ENCODE results near the gene DIP2C. TPM values are rescaled to one million over a fixed set of nuclear protein-coding genes. Genes with fewer than 3 reads are reported as not detected.
"Not testable (repeated sequence)": the region's sequence is repeated elsewhere in the genome, so short reads cannot be mapped to it uniquely, and the experiment has no call there.

Gene DIP2C
- total and polyA plus RNA-seq, 2 donors, result 21.0 to 24.3 TPM

DNA sequence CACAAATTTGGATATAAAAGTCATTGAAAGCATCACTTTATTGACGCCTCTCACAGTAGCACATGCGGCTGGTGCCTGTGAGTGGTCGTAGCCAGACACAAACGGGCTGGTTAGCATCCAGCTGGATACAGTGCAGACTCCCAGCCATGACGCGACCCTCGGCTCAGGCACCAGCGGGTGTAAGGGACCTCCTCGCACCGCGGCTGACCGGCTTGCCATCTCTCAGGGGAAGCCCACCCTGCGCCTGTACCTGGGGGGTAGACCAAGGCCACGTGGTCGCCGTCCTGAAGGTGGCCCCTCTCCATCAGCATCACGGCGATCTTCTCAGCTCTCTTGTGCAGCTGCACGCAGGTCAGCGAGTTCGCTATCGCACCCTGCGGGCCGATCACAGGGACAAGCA, 340.4 kb downstream of the DIP2C start:
- no peak for DNase-seq (ENCODE audit: extremely low spot score)
- H3K27ac ChIP-seq (ENCODE audit: low read depth), result no peak overlapping the region
- peaks cover 2% of the 10 kb centered on the region for H3K36me3 ChIP-seq (ENCODE audit: insufficient read depth)
- no peak overlapping the region for H3K4me3 ChIP-seq (ENCODE audit: low read depth, low read length)
- WGBS, result 96% methylated on average over 24 of the region's 24 CpGs
- no peaks in the 10 kb centered on the region for H3K4me1 ChIP-seq (ENCODE audit: insufficient read depth)

DNA sequence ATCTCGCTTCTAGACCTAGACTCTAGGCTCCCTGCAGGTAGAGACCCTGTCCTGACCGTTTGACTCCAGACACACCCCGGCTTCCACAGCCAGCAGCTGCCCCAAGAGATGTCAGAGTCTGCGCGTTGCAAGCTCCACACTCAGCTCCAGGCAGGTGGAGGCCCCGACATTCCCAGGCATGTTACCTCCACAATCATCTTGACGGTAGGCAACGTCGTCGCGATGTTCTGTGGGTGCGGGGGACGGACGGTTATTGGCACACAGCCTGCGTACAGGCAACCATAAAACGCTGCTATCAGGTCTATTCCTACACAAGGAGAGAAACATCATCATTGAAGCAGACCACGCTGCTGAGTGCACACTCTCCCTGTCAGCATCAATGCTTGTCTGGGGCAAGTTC, 341.0 kb downstream of the DIP2C start:
- H3K4me3 ChIP-seq (ENCODE audit: low read depth, low read length), result no peak overlapping the region
- no peak overlapping the region for H3K27ac ChIP-seq (ENCODE audit: low read depth)
- 95% methylated on average over 17 of the region's 17 CpGs for WGBS
- H3K36me3 ChIP-seq (ENCODE audit: insufficient read depth), result peaks cover 2% of the 10 kb centered on the region
- no peak for DNase-seq (ENCODE audit: extremely low spot score)
- no peaks in the 10 kb centered on the region for H3K4me1 ChIP-seq (ENCODE audit: insufficient read depth)

DNA sequence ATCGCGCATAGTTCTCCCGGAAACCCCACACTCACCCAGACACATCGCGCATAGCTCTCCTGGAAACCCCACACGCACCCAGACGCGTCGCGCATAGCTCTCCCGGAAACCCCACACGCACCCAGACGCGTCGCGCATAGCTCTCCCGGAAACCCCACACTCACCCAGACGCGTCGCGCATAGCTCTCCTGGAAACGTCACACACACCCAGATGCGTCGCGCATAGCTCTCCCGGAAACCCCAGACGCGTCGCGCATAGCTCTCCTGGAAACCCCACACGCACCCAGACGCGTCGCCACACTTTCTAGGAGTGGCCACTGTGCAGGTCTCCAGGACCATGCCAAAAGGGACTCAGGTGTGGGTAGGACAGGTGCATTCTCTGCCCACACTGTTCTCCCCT, 341.7 kb downstream of the DIP2C start:
- not testable (repeated sequence) for H3K36me3 ChIP-seq (ENCODE audit: insufficient read depth); DNase-seq (ENCODE audit: extremely low spot score); H3K4me1 ChIP-seq (ENCODE audit: insufficient read depth); H3K4me3 ChIP-seq (ENCODE audit: low read depth, low read length); H3K27ac ChIP-seq (ENCODE audit: low read depth)
- WGBS, result 96% methylated on average over 34 of the region's 34 CpGs

DNA sequence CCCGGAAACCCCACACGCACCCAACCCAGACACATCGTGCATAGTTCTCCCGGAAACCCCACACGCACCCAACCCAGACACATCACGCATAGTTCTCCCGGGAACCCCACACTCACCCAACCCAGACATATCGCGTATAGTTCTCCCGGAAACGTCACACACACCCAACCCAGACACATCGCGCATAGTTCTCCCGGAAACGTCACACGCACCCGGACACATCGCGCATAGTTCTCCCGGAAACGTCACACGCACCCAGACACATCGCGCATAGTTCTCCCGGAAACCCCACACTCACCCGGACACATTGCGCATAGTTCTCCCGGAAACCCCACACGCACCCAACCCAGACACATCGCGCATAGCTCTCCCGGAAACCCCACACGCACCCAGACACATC, 342.3 kb downstream of the DIP2C start:
- H3K4me3 ChIP-seq (ENCODE audit: low read depth, low read length); H3K36me3 ChIP-seq (ENCODE audit: insufficient read depth); DNase-seq (ENCODE audit: extremely low spot score); H3K27ac ChIP-seq (ENCODE audit: low read depth); H3K4me1 ChIP-seq (ENCODE audit: insufficient read depth): not testable (repeated sequence)
- 89% methylated on average over 33 of the region's 33 CpGs for WGBS

DNA sequence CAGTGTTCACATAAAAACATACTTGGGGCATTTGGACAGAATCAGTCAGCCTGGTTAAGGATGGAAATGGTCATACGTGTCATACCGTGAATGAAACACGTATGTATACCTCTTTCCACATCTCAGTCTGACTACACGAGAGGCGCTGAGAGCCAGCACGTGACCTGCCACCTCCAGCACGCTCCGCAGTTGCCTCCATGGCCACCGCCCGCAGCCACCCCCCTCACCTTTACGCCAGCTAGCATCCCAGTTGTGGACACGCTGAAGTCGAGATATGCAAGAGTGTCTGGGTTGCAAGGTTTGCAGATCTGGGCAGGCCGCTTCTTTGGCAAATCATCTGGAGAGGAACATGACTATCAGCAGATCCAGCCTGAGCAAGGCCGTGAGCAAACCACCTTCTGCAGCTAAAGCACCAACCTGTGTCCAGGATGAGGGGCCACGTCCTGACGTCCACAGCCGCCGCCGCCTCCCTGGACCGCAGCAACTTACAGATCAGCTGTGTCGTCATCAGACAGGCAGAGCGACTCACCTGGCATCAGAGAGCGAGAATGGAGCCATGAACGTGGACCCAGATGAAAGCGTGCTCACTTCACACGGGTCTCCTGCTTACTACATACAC, 344.8 kb downstream of the DIP2C start:
- Histone ChIP-seq H3K27ac (ENCODE audit: low read depth) (no peak overlapping the region), H3K36me3 (ENCODE audit: insufficient read depth) (no peaks in the 10 kb centered on the region), H3K4me1 (ENCODE audit: insufficient read depth) (no peaks in the 10 kb centered on the region), H3K4me3 (ENCODE audit: low read depth, low read length) (no peak overlapping the region)
- WGBS, result 93% methylated on average over 27 of the region's 27 CpGs
- DNase-seq (ENCODE audit: extremely low spot score), result no peak

DNA sequence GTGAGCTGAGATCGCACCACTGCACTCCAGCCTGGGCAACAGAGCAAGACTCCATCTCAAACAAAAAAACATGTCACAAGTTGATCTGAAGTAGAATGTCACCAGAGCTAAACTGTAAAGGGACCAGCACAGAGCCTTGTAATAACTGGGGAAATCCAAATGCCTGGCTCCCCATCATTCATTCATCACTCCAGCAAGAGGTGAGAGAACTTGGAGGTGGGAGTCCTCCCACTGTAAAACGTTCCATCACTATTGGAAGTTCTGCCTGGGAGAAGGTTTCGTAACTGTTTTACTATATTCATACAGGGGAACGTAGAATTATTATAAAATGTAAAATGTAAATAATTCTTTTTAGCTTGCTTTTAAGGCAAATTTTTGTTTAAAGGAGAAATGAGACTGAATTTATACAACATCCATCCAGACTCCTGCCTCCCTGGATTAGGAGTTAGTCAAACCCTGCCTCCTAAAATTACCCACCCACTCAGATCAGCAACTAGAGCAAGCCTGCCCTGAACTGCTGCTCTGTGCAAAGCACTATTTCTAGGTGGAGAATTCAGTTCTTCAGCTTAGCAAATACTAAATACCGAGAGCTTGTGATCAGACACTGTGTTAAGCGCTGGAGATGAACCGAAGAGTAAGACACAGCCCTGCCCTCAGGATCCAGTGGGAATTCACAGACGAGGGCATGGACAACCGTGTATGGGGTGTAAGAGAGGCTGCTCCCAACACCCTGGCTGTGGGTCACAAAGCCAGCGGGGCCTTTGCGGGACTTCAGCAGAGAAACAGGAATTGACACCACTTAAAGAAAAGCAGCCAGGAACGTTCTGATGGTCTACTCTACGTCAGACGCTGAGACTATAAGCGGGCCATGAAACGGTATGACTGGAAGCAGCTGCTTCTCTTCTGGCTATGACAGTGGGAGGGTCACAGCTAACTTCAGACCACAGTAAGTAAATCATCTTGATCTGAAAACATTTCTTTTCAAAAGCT, 345.9 kb downstream of the DIP2C start:
- DNase-seq (ENCODE audit: extremely low spot score), result no peak
- WGBS, result 70% methylated on average over 16 of the region's 16 CpGs

DNA sequence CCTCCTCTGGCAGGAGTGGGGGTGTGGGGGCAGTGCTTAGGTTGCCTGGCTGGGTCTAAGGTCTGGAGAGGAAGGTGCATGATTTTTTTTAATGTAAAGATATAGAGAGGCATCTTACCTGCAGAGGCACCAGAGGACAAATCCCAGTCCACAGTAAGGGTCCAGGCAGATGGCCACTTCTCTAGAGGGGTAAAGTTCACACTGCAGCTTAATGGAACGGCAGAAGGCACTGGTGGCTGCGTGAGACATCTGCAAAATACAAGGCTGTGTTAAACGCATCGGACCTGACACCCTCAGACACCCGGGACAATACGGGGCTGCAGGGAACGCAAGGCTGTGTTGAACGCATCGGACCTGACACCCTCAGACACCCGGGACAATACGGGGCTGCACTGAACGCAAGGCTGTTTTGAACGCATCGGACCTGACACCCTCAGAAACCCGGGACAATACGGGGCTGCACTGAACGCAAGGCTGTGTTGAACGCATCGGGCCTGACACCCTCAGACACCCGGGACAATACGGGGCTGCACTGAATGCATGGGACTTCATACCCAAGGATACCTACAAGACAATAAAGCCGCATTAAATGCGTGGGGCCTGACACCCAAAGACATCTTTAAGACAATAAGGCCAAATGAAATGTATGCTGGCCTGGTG, 348.3 kb downstream of the DIP2C start:
- Histone ChIP-seq H3K27ac (ENCODE audit: low read depth) (no peak overlapping the region), H3K36me3 (ENCODE audit: insufficient read depth) (no peaks in the 10 kb centered on the region), H3K4me3 (ENCODE audit: low read depth, low read length) (no peak overlapping the region), H3K4me1 (ENCODE audit: insufficient read depth) (no peaks in the 10 kb centered on the region)
- WGBS, result 93% methylated on average over 23 of the region's 23 CpGs
- DNase-seq (ENCODE audit: extremely low spot score), result no peak

More for the DNA sequence above, 345.9 kb downstream of the DIP2C start:
- Histone ChIP-seq H3K4me3 (ENCODE audit: low read depth, low read length) (no peak overlapping the region), H3K4me1 (ENCODE audit: insufficient read depth) (no peaks in the 10 kb centered on the region), H3K27ac (ENCODE audit: low read depth) (no peak overlapping the region), H3K36me3 (ENCODE audit: insufficient read depth) (no peaks in the 10 kb centered on the region)

DNA sequence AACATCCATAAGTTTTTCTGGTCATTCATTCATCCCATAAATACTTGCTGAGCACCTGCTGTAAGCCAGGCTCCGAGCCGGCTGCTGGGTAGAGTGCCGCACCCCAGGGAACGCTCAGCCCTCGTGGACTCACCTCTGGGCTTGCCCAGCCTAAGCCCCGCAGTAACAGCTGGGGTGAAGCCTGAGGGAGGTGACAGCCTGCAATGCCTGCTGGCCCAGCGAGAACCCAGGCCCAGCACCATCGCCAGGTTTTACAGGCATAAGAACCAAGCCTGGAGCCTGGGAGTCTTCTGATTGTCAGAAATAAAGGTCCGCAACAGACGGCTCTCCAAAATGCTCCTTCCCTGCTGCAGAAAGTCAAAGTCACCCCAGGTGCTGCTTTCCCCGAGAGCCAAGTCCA, 348.8 kb downstream of the DIP2C start:
- Histone ChIP-seq H3K4me1 (ENCODE audit: insufficient read depth) (no peaks in the 10 kb centered on the region), H3K4me3 (ENCODE audit: low read depth, low read length) (no peak overlapping the region), H3K27ac (ENCODE audit: low read depth) (no peak overlapping the region), H3K36me3 (ENCODE audit: insufficient read depth) (no peaks in the 10 kb centered on the region)
- 90% methylated on average over 11 of the region's 11 CpGs for WGBS
- DNase-seq (ENCODE audit: extremely low spot score), result no peak

DNA sequence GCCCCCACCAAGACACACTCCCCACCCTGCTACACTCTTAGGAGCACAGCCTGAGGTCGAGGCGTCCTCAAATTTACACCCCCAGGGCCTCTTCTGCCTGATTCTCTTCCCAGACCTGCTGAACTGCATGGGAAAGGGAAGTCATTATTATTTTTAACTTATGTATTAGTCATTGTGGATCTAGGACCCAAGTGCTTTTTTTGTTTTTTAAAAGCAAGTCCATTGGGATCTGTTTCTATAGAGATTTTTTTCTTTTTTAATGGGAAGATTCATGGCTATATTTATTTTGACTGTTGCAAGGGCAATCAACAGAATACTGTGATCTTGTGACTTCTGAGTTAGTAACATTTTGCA, 350.5 kb downstream of the DIP2C start:
- H3K36me3 ChIP-seq (ENCODE audit: insufficient read depth), result no peaks in the 10 kb centered on the region
- H3K4me3 ChIP-seq (ENCODE audit: low read depth, low read length), result no peak overlapping the region
- no peaks in the 10 kb centered on the region for H3K4me1 ChIP-seq (ENCODE audit: insufficient read depth)
- no peak overlapping the region for H3K27ac ChIP-seq (ENCODE audit: low read depth)
- WGBS, result 67% methylated on average over 2 of the region's 2 CpGs
- no peak for DNase-seq (ENCODE audit: extremely low spot score)

DNA sequence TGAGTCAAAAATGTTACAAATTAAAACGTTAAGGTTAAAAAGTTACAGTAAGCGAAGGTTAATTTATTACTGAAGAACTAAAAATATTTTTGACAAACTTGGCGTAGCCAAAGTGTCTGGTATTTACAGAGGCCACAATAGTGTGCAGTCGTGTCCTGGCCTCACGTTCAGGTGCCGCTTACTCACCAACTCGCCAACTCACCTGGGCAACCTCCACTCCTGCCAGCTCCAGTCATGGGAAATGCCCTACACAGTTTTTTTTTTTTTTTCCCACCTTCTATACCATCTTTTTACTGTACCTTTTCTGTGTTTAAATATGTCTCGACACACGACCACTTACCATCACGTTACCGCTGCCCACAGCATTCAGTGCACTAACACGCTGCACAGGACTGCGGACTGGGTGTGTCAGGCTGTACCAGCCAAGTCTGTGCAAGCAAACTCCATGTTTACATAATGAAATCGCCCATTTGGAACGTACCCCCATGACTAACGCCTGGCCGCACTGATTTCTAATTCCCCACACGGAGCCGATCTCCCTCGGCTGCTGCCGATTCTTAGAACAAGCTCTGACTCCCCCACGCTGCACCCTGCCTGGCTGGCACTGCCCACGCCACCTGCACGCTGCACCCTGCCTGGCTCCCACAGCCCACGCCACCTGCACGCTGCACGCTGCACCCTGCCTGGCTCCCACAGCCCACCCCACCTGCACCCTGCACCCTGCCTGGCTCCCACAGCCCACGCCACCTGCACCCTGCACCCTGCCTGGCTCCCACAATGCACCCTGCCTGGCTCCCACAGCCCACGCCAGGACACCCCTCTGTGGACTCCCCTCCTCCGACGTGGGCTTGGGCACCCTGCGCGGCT, 351.1 kb downstream of the DIP2C start:
- H3K36me3 ChIP-seq (ENCODE audit: insufficient read depth), result no peaks in the 10 kb centered on the region
- WGBS, result 74% methylated on average over 33 of the region's 33 CpGs
- H3K27ac ChIP-seq (ENCODE audit: low read depth), result no peak overlapping the region
- no peak for DNase-seq (ENCODE audit: extremely low spot score)
- H3K4me3 ChIP-seq (ENCODE audit: low read depth, low read length), result no peak overlapping the region
- no peaks in the 10 kb centered on the region for H3K4me1 ChIP-seq (ENCODE audit: insufficient read depth)

DNA sequence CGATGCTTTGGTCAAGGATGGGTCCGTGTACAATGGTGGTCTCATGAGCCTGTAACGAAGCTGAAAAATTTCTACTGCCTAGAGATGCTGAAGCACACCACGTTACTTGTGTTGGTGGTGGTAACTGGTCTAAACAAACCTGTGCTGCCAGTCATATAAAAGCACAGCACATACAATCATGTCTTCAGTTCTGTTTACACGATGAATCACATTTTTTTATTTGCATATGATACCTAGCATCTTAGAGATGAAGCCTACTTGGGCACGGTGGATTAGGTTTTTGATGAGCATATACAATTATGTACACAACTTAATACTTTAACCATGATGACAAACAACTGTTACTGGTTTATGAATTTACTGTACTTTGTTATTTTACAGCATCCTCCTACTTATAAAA, 353.2 kb downstream of the DIP2C start:
- Histone ChIP-seq H3K4me1 (ENCODE audit: insufficient read depth) (no peaks in the 10 kb centered on the region), H3K36me3 (ENCODE audit: insufficient read depth) (no peaks in the 10 kb centered on the region), H3K27ac (ENCODE audit: low read depth) (no peak overlapping the region), H3K4me3 (ENCODE audit: low read depth, low read length) (no peak overlapping the region)
- no peak for DNase-seq (ENCODE audit: extremely low spot score)
- 91% methylated on average over 6 of the region's 6 CpGs for WGBS

DNA sequence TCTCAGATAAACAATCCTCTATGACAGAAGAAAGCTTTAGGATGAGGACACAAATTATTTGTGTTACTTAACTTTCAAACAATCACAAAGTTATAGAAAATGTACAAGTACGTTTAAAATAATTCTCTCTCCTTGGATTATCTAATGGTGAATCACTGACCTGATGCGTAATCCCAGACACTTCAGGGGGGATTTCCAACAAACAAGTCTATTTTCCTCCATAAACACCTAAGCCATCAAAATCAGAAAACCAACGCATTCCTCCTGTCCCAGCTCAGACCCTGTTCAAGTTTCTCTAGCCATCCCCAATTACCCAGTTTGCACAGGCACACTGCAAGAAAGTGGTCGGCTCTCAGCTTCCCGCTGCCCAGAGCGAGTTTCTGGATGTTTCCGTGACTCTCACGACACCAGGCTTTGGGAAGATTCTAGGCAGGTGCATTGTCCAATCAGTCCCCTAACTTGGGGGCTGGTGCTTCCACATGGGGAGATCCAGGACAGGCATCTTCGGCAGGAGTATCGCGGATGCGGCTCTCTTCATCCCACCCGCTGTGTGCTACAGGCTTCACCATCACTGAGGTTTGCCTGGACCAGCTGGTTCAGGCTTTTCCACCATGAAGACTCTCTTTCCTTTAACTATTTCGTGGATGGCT, 354.2 kb downstream of the DIP2C start:
- DNase-seq (ENCODE audit: extremely low spot score), result no peak
- Histone ChIP-seq H3K4me1 (ENCODE audit: insufficient read depth) (no peaks in the 10 kb centered on the region), H3K4me3 (ENCODE audit: low read depth, low read length) (no peak overlapping the region), H3K27ac (ENCODE audit: low read depth) (no peak overlapping the region), H3K36me3 (ENCODE audit: insufficient read depth) (no peaks in the 10 kb centered on the region)
- WGBS, result 90% methylated on average over 14 of the region's 14 CpGs

DNA sequence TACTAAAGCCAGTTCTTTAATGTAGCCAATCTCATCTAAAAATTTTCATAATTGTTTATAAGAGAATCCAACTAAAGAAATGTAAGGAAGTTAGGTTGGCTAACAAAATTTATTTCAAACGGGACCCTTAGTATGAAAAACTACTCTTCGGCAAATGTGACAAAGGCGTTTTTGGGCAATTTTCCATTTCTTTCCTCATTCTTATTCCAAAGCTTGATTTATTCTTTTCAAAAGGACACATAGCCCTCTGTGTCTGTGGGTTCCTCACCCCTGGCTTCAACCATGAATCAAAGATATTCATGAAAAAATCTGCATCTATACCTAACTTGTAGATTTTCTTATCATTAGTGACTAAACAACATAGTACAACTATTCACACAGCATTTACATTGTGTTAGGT, 358.3 kb downstream of the DIP2C start:
- DNase-seq (ENCODE audit: extremely low spot score), result no peak
- Histone ChIP-seq H3K4me1 (ENCODE audit: insufficient read depth) (no peaks in the 10 kb centered on the region), H3K4me3 (ENCODE audit: low read depth, low read length) (no peak overlapping the region), H3K36me3 (ENCODE audit: insufficient read depth) (peaks cover under 1% of the 10 kb centered on the region), H3K27ac (ENCODE audit: low read depth) (no peak overlapping the region)
- 92% methylated on average over 3 of the region's 3 CpGs for WGBS

All from urinary bladder (tissue), 4 donors.